HEK293 (cell line): Measurements from ENCODE around the gene MALRD1.

Experiments used
- PBX3 ChIP-seq: sonication (generic); formaldehyde crosslinking; IDR thresholded peaks from 2 replicates; pipeline ENCODE4 v1.8.1; 2022; ENCODE audit warnings: mild to moderate bottlenecking, moderate library complexity, missing genetic modification reagents
- PRDM1 ChIP-seq: fragments of 450-650 bp; formaldehyde crosslinking; IDR thresholded peaks from 2 replicates; pipeline ENCODE4; 2016; ENCODE audit warnings: missing biosample characterization, missing genetic modification characterization
- REST ChIP-seq: fragments of 450-650 bp; formaldehyde crosslinking; IDR thresholded peaks from 2 replicates; pipeline ENCODE4 v1.5.1; 2016; ENCODE audit warnings: missing biosample characterization, missing genetic modification characterization
- ZBTB8A ChIP-seq: fragments of 450-650 bp; formaldehyde crosslinking; IDR thresholded peaks from 2 replicates; pipeline ENCODE4 v1.5.1; 2016; ENCODE audit warnings: missing biosample characterization, missing genetic modification characterization
- ZNF140 ChIP-seq: fragments of 450-650 bp; formaldehyde crosslinking; IDR thresholded peaks from 2 replicates; pipeline ENCODE4 v1.5.1; 2016; ENCODE audit warnings: missing biosample characterization, missing genetic modification characterization
- ZNF24 ChIP-seq: fragments of 450-650 bp; formaldehyde crosslinking; IDR thresholded peaks from 2 replicates; pipeline ENCODE4 v1.5.1; 2016; ENCODE audit warnings: missing biosample characterization, missing genetic modification characterization
- ZNF302 ChIP-seq: fragments of 450-650 bp; formaldehyde crosslinking; IDR thresholded peaks from 2 replicates; pipeline ENCODE4 v1.5.1; 2016; ENCODE audit warnings: missing biosample characterization, missing genetic modification characterization, low read depth
- ZNF350 ChIP-seq: fragments of 450-650 bp; formaldehyde crosslinking; IDR thresholded peaks from 2 replicates; pipeline ENCODE4 v1.5.0; 2017; ENCODE audit warnings: missing biosample characterization, mild to moderate bottlenecking, missing genetic modification characterization
- ZNF561 ChIP-seq: fragments of 450-650 bp; IDR thresholded peaks from 2 replicates; pipeline ENCODE4 v1.5.1; 2018; ENCODE audit warnings: missing biosample characterization, missing genetic modification characterization, borderline replicate concordance
- ZNF791 ChIP-seq: fragments of 450-650 bp; formaldehyde crosslinking; IDR thresholded peaks from 2 replicates; pipeline ENCODE4 v1.5.1; 2016; ENCODE audit warnings: missing biosample characterization, missing genetic modification characterization
- ZSCAN16 ChIP-seq: fragments of 450-650 bp; formaldehyde crosslinking; IDR thresholded peaks from 2 replicates; pipeline ENCODE4 v1.5.1; 2016; ENCODE audit warnings: missing biosample characterization, missing genetic modification characterization
- TF ChIP-seq, protein P1 (sequence below): fragments of 450-650 bp; formaldehyde crosslinking; IDR thresholded peaks from 2 replicates; pipeline ENCODE4 v1.5.1; 2016; ENCODE audit warnings: missing biosample characterization, missing genetic modification characterization
- TF ChIP-seq, protein P2 (sequence below): fragments of 450-650 bp; formaldehyde crosslinking; IDR thresholded peaks from 2 replicates; pipeline ENCODE4 v1.5.1; 2016; ENCODE audit warnings: missing biosample characterization, missing genetic modification characterization, low read depth

- TF ChIP-seq, protein P1, sequence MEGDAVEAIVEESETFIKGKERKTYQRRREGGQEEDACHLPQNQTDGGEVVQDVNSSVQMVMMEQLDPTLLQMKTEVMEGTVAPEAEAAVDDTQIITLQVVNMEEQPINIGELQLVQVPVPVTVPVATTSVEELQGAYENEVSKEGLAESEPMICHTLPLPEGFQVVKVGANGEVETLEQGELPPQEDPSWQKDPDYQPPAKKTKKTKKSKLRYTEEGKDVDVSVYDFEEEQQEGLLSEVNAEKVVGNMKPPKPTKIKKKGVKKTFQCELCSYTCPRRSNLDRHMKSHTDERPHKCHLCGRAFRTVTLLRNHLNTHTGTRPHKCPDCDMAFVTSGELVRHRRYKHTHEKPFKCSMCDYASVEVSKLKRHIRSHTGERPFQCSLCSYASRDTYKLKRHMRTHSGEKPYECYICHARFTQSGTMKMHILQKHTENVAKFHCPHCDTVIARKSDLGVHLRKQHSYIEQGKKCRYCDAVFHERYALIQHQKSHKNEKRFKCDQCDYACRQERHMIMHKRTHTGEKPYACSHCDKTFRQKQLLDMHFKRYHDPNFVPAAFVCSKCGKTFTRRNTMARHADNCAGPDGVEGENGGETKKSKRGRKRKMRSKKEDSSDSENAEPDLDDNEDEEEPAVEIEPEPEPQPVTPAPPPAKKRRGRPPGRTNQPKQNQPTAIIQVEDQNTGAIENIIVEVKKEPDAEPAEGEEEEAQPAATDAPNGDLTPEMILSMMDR (tag by site-specific recombination): no peak
- TF ChIP-seq ZBTB8A: no peak
- no peak for TF ChIP-seq ZNF302
- no peak for TF ChIP-seq PRDM1 (tag by site-specific recombination)
- no peak for TF ChIP-seq ZNF350
- no peak for TF ChIP-seq ZNF24 (tag by site-specific recombination)
- TF ChIP-seq, protein P2, sequence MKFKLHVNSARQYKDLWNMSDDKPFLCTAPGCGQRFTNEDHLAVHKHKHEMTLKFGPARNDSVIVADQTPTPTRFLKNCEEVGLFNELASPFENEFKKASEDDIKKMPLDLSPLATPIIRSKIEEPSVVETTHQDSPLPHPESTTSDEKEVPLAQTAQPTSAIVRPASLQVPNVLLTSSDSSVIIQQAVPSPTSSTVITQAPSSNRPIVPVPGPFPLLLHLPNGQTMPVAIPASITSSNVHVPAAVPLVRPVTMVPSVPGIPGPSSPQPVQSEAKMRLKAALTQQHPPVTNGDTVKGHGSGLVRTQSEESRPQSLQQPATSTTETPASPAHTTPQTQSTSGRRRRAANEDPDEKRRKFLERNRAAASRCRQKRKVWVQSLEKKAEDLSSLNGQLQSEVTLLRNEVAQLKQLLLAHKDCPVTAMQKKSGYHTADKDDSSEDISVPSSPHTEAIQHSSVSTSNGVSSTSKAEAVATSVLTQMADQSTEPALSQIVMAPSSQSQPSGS (tag by site-specific recombination): no peak
- TF ChIP-seq ZNF791 (tag by site-specific recombination): no peak
- TF ChIP-seq ZNF561 (tag by site-specific recombination): no peak
- TF ChIP-seq ZSCAN16 (tag by site-specific recombination): no peak
- no peak for TF ChIP-seq REST (tag by site-specific recombination)
- TF ChIP-seq PBX3 (CRISPR knock-in tag): no peak
- TF ChIP-seq ZNF140 (tag by site-specific recombination): no peak
These were observed 325.4 kb downstream of the MALRD1 start for GRCh38 chr10:19373988-19374387.
